GM18867 (cell line): ENCODE data around the gene ACO2.
"Not testable (repeated sequence)": the region's sequence is repeated elsewhere in the genome, so short reads cannot be mapped to it uniquely, and the experiment has no call there.

Source experiments
- ATAC-seq: cut with Tn5 transposase; IDR thresholded peaks from one replicate; pipeline ENCODE4 v1.9.1; 2021; ENCODE audit warnings: mild to moderate bottlenecking, moderate library complexity; ENCODE audit not compliant: unreplicated experiment

ACO2 gene

GRCh38 chr22:41447435-41448188, 21.3 kb upstream of the ACO2 start:
- no peak for ATAC-seq

- ATAC-seq = peak; percentile 50
These were observed 20.6 kb upstream of the ACO2 start for GRCh38 chr22:41448189-41448808.

GRCh38 chr22:41458161-41458728, 10.7 kb upstream of the ACO2 start:
- no peak for ATAC-seq

- ATAC-seq = no peak
These were observed 9.5 kb upstream of the ACO2 start for GRCh38 chr22:41459431-41459830.

GRCh38 chr22:41460071-41460470, 8.8 kb upstream of the ACO2 start:
- not testable (repeated sequence) for ATAC-seq

GRCh38 chr22:41461901-41462300, 7.0 kb upstream of the ACO2 start:
- ATAC-seq = no peak

- ATAC-seq = peak; percentile 3
These were observed 418 bp downstream of the ACO2 start for GRCh38 chr22:41469218-41469851.

GRCh38 chr22:41470886-41471285, 2.0 kb downstream of the ACO2 start:
- no peak for ATAC-seq

- ATAC-seq = no peak
These were observed 2.7 kb downstream of the ACO2 start for GRCh38 chr22:41471568-41471967.

GRCh38 chr22:41474872-41475451, 6.0 kb downstream of the ACO2 start:
- ATAC-seq = no peak

- no peak for ATAC-seq
These were observed 9.6 kb downstream of the ACO2 start for GRCh38 chr22:41478473-41478872.

- ATAC-seq = no peak
These were observed 10.1 kb downstream of the ACO2 start for GRCh38 chr22:41478891-41479521.

- ATAC-seq = no peak
These were observed 10.9 kb downstream of the ACO2 start for GRCh38 chr22:41479671-41480396.

GRCh38 chr22:41480397-41480735, 11.4 kb downstream of the ACO2 start:
- no peak for ATAC-seq

GRCh38 chr22:41481131-41481830, 12.4 kb downstream of the ACO2 start:
- ATAC-seq = no peak

GRCh38 chr22:41481925-41482318, 13.0 kb downstream of the ACO2 start:
- no peak for ATAC-seq

- no peak for ATAC-seq
These were observed 13.5 kb downstream of the ACO2 start for GRCh38 chr22:41482319-41482935.

- ATAC-seq = no peak
These were observed 16.1 kb downstream of the ACO2 start for GRCh38 chr22:41485033-41485432.
